ENCODE results near the gene SPATA3.
A peak's percentile ranks its signal among the peaks of the same experiment; 100 is the strongest.

Gene SPATA3

GRCh38 chr2:231032575-231033140, 36.7 kb downstream of the SPATA3 start:
- DNase-seq = no peak

- DNase-seq = no peak
These were observed 37.5 kb downstream of the SPATA3 start for GRCh38 chr2:231033147-231034132.

GRCh38 chr2:231034291-231034882, 38.5 kb downstream of the SPATA3 start:
- no peak for DNase-seq

GRCh38 chr2:231036131-231036530, 40.2 kb downstream of the SPATA3 start:
- DNase-seq = no peak

- no peak for DNase-seq
These were observed 40.7 kb downstream of the SPATA3 start for GRCh38 chr2:231036578-231037106.

- no peak for DNase-seq
These were observed 41.3 kb downstream of the SPATA3 start, which contains the start of gene C2orf72 for GRCh38 chr2:231037202-231037730. Gene C2orf72 (plus strand): TSS chr2:231037523. CDS start chr2:231037566, 43 bp downstream.

GRCh38 chr2:231037731-231038482, 42.0 kb downstream of the SPATA3 start:
- DNase-seq = peak; percentile 6

- no peak for DNase-seq
These were observed 42.8 kb downstream of the SPATA3 start for GRCh38 chr2:231038483-231039293.

GRCh38 chr2:231039294-231039664, 43.4 kb downstream of the SPATA3 start:
- no peak for DNase-seq

GRCh38 chr2:231039821-231040364, 44.0 kb downstream of the SPATA3 start:
- DNase-seq = no peak

- no peak for DNase-seq
These were observed 45.3 kb downstream of the SPATA3 start for GRCh38 chr2:231041061-231041689.

- DNase-seq = no peak
These were observed 47.9 kb downstream of the SPATA3 start for GRCh38 chr2:231043796-231044195.

- no peak for DNase-seq
These were observed 51.0 kb downstream of the SPATA3 start for GRCh38 chr2:231046916-231047273.

- DNase-seq = no peak
These were observed 51.5 kb downstream of the SPATA3 start for GRCh38 chr2:231047274-231047922.

- no peak for DNase-seq
These were observed 52.3 kb downstream of the SPATA3 start for GRCh38 chr2:231047923-231048915.

GRCh38 chr2:231049286-231050017, 53.5 kb downstream of the SPATA3 start:
- no peak for DNase-seq

- no peak for DNase-seq
These were observed 54.3 kb downstream of the SPATA3 start for GRCh38 chr2:231050018-231050901.

All from kidney glomerular epithelial cell (primary cell).